Measurements from ENCODE around the gene PSEN1. TPM values are rescaled to one million over a fixed set of nuclear protein-coding genes. Genes with fewer than 3 reads are reported as not detected.

Gene PSEN1
- total RNA-seq, 1 donor from 2014 or later, result 31.7 TPM

GRCh38 chr14:73252491-73253322 is 116.4 kb downstream of the PSEN1 start:
- no peak for DNase-seq (ENCODE audit: low read depth)

DNA sequence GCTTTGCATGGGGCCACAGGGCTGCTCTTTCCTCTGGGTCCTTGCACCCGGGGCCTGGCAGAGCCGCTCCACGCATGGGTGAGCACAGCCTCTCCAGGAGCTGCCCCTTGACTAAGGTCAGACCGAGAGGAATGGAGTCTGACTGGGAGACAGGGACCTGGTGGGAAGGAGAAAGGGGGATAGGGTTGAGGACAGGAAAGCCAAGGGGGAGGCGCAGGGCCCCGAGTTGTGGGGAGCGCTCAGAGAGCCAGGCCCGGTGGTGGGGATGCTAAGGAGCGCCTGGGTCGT is 117.0 kb downstream of the PSEN1 start:
- no peak for DNase-seq (ENCODE audit: low read depth)

DNA sequence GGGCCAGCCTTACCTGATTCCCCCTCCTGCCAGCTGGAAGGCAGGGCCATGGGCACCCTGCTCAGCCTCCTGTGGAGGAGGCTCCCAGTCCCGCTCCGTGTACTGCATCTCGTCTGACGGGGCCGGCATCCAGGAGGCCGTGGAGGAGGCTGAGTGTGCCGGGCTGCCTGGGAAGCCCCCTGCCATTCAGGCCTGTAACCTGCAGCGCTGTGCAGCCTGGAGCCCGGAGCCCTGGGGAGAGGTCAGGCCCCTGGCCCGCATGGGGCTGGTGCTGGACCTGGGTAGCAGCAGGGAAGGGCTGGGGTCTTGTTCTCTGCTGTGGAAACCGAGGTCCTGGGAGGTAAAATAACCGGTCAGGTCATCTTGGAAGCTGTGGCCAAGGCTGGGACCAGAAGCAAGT is 117.4 kb downstream of the PSEN1 start:
- DNase-seq (ENCODE audit: low read depth), result no peak

- no peak for DNase-seq (ENCODE audit: low read depth)
Observed at GRCh38 chr14:73254247-73255004, 118.1 kb downstream of the PSEN1 start.

- DNase-seq (ENCODE audit: low read depth), result no peak
Observed at GRCh38 chr14:73255005-73255400, 118.7 kb downstream of the PSEN1 start.

DNA sequence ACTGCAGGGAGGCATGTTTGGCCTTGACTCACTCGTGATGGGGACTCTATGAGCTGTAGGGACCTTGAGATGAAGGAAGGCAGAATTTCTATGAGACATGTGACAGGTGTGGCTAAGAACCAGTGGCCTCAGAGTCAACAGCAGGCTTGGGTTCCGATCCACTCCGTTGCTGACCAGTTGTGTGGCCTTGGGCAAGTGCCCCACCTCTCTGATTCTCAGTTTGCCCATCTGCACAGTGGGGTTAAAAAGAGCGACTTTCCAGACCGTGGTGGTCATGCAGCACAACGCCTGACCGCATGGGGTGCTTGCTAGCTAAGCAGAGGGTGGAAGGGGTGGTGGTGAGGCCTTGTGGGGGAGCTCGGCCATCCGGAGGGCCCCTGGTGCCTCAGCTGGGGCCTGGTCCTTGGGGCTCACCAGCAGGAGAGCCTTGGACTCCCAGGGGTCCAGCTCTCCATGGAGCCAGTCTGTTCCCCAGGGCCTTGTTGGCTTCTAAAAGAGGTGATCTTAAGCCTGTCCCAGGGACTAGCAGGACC is 119.5 kb downstream of the PSEN1 start:
- no peak for DNase-seq (ENCODE audit: low read depth)

- DNase-seq (ENCODE audit: low read depth), result no peak
Observed at GRCh38 chr14:73258076-73258475, 121.8 kb downstream of the PSEN1 start.

- DNase-seq (ENCODE audit: low read depth), result no peak
Observed at GRCh38 chr14:73258845-73259611, 122.7 kb downstream of the PSEN1 start.

DNA sequence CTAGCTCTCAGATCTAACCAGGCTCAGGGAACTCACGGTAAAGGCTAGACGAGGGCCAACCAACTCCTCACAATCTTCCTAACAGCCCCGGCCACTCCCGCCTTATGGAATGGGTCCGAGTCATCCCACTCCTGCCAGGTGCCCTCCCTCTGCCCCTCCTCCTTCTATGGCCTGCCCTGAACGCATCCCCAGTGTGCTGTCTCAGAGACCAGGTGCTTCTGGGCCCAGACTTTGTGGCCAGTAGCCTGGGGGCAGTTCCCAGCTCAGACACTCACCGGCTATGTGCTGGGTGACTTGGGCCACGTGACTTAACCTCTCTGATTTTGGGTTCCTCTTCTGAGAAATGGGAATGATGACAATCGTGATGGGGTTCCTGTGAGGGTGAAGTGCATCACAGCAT is 123.5 kb downstream of the PSEN1 start:
- DNase-seq (ENCODE audit: low read depth), result no peak

GRCh38 chr14:73260574-73260973 is 124.3 kb downstream of the PSEN1 start:
- DNase-seq (ENCODE audit: low read depth), result no peak

GRCh38 chr14:73261075-73261474 is 124.8 kb downstream of the PSEN1 start:
- DNase-seq (ENCODE audit: low read depth), result no peak

- DNase-seq (ENCODE audit: low read depth), result no peak
Observed at GRCh38 chr14:73261520-73262426, 125.5 kb downstream of the PSEN1 start.

DNA sequence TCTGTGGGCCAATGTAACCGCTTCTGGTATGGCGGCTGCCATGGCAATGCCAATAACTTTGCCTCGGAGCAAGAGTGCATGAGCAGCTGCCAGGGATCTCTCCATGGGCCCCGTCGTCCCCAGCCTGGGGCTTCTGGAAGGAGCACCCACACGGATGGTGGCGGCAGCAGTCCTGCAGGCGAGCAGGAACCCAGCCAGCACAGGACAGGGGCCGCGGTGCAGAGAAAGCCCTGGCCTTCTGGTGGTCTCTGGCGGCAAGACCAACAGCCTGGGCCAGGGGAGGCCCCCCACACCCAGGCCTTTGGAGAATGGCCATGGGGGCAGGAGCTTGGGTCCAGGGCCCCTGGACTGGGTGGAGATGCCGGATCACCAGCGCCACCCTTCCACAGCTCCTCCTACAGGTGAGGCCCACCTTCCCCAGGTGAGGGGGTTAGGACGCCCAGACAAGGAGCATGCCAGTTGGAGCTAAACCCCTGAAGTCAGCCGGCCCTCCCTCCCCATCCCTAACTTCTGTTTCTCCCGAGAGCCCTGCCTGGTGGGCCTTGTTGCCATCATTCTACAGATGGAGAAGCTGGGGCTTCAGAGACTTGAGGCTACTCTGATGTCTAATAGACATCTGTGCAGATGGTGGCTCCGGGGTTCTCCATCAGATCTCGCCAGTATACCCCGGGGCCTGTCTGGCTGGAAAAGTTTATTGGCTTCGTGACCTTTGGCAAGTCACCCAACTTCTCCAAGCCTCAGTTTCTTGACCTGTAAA is 126.3 kb downstream of the PSEN1 start:
- no peak for DNase-seq (ENCODE audit: low read depth)

- no peak for DNase-seq (ENCODE audit: low read depth)
Observed at GRCh38 chr14:73263606-73264005, 127.3 kb downstream of the PSEN1 start.

DNA sequence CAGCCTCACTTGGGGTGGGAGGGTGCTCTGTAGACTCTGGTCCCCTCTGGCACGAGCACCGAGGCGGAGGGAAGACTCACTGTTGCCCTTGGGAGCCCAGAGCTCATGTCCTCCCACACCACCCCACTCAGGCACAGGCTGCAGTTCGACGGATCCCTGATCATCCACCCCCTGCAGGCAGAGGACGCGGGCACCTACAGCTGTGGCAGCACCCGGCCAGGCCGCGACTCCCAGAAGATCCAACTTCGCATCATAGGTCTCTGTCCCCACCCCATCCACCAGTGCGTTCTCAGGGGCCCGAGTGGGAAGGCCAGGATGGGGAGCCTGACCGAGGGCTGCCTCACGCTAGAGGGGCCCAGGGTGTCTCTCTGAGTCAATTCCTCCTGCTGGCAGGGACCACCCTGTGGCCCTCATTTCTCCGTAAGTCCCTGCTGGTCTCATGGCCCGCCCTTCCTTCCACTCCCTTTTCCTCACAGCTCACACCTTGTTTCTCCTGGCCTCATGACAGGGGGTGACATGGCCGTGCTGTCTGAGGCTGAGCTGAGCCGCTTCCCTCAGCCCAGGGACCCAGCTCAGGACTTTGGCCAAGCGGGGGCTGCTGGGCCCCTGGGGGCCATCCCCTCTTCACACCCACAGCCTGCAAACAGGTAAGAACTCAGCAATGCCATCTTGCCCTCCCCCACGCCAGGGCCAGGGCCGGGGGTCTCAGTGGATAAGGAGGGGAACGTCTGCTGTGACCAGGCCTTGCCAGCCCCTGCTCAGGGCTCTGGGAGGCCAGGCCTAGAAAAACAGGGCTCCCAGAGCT is 128.0 kb downstream of the PSEN1 start:
- DNase-seq (ENCODE audit: low read depth), result no peak

- DNase-seq (ENCODE audit: low read depth), result peak; percentile 39
Observed at GRCh38 chr14:73264885-73265720, 128.8 kb downstream of the PSEN1 start.

GRCh38 chr14:73265721-73266046 is 129.4 kb downstream of the PSEN1 start:
- no peak for DNase-seq (ENCODE audit: low read depth)

DNA sequence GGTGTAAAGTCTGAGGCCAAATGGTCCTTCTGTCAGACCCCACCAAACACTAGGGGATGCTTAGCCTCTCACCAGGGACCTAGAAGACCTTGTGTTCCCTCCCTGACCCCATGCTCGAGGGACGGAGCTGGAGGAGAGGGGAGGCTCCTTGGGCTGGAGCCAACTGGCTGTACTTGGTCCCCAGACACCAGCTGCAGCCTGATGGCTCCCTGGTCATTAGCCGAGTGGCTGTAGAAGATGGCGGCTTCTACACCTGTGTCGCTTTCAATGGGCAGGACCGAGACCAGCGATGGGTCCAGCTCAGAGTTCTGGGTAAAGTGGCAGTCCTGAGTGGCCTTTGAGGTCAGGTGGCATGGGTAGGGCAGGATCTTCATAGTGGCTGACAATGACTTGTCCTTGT is 130.0 kb downstream of the PSEN1 start:
- DNase-seq (ENCODE audit: low read depth), result no peak

Measured in myocyte (in vitro differentiated cells).